Putamen (tissue), 1 donor: ENCODE data around the gene PACRG.

ENCODE experiments used
- DNase-seq: peaks from one replicate; pipeline ENCODE4 v3.0.0-alpha.2; 2016; ENCODE audit warnings: low spot score

PACRG gene

DNA sequence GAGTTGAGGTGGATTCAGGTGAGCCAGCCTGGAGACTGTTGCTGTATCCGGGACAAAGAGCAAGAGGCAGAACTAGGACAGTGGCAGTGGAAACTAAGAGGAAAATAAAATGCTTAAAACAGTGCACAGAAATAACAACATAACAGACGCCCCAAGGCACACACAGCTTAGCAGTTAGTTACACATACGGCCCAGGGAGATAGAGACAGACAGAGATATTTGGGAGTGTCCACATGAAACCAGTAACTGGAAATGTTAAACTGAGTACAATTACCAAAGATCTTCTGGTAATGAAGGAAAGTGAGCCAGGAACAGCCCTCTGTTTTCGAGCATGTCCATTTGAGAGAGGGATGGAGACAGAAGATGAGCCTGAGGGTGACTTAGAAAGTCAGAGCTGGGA lies 449.2 kb downstream of the PACRG start:
- no peak for DNase-seq

DNA sequence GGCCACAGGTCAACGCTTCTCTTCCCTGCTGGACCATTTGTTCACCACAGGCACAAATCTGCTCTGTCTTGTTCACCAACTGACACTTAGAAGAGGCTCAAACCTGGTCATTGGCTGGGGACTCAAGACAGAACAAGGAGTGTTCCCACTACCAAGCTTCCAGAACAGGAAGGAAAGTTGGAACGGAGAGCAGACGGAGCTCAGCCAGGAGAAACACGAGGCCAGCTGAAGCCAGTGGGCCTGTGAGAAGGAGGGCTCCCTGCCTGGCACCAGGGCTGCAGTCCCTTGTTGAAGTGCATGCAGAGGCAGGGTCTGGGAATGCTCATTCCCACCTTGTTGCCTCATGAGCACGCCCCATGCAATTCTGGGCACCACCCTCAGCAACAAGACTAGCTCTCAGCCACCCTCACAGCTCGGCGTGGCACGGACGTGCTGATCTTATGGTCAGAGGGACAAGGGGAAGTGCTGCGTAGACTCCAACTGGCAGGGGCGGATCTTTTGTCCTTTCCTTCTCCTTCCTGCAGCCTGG lies 450.2 kb downstream of the PACRG start:
- DNase-seq: no peak

DNA sequence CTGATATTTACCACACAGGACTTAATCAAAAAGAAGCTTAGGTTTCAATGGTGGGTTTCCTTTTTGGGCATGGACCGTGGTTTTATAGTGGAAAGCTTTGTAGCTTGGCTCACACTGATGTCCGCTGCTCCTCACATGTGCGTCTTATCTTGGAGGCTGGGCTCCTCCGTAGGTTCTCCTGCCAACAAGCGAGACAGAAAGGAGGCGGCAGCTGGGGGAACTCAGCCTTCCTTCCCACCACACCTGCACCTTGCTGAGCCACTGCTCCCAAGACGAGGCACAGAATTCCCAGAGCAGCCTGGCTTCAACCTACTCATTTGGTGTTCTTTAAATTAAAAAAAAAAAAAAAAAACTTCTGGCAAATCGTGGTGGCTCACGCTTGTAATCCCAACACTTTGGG lies 451.3 kb downstream of the PACRG start:
- no peak for DNase-seq

DNA sequence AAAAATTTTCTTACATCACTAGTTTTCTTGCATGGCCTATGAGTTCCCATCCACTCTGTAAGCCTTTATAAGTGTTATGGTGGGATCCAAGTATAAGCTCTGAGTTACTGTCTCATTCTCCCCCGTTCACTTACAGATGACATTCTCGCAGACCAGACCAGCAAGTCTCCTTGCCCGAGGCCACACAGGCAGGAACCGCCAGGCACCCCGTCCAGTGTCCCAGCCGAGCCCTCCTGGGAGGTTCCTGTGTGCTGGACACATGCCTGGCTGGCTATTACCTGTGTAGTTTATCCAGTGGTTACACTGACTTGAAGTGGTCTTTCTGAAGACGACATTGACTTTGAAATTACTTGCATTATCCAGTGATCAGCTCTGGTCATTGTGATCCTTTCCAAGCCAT lies 451.9 kb downstream of the PACRG start:
- DNase-seq: no peak

DNA sequence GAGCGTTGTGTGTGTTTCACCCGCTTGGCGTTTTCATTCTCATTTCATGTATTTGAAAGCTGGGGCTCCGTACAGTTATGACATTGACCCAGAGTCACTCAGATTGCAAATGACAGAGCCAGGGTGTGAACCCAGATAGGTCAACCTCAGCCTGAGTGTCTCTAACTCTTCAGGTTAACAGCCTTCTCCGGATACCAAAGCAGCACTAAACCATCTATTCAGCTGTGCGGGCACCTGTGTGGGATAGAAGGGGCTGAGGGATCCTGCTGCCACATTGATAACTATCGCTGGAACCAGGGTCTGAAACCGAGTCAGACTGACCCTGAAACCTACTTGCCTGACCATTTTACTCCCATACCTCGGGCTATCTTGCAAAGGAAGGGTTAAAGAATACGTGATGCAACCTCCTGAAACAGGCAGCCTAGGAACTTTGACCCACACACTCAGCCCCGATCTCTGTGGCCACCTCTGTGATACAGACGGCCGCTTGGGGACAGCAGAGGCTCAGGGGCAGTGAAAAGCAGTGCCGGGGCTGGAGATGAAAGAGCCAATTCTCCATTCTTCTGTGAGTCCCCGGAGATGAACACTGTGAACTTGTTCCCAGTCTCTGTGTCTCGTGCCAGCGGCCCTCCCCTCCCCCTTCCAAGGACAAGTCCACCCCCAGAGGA lies 453.2 kb downstream of the PACRG start:
- peak; percentile 96 for DNase-seq

DNA sequence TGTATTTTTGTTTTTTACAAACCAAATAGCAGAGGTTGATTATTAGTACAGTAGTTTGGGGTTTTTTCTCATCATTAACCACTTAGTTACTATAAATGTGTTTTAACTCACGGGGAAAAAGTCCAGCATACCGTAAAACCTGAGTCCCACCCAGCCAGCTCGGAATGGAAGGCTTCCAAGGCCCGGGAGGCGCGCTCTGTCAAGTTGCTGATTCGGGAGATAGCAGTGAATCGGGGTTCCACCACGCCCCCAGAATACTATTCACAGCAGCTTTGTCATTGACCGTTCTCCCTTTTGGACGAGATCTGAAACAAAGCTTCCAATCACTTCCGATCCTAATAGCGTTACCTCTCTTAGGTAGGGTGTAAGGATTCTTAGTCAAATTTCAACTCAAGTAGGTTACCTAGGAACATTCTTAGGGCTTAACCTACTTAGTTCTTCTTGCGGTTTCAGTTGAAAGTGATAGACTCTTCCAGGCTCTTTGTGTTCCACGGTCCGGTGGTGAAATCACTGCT lies 453.9 kb downstream of the PACRG start:
- no peak for DNase-seq

DNA sequence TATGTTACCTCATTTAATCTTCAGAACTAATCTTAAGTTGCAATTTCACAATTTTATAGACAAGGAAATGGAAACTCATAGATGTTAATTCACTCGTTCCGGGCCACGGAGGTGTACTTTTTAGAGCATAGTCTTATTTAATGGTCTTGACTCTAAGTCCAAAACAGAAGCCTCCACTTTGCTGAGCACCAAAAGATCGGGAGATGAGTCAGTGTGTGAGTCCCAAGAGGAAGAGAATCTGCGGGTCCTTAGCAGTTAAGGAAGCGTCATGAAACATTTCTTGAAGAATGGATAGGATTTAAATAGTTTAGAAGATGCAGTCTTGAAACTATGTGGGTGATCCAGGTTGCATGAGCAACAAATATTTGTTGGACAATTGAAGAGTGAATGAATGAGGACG lies 454.9 kb downstream of the PACRG start:
- no peak for DNase-seq

DNA sequence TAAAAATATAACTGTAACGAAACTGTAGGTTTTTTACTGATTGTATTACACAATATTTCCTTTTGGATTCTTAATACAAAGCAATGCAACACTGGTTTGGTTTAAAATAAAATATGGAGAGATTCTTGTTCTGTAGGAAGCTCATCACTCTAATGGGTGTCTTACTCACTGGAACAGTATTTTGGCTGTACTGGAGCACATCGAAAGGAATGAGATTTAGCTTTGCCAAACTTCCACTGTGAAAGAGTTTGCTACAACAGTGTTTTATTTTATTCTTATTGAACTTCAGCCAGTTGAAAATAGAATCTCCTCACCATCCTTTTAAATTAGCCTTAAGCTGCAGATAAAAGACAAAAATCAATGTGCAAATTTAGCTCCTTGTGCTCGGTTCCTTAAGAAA lies 456.0 kb downstream of the PACRG start:
- no peak for DNase-seq

DNA sequence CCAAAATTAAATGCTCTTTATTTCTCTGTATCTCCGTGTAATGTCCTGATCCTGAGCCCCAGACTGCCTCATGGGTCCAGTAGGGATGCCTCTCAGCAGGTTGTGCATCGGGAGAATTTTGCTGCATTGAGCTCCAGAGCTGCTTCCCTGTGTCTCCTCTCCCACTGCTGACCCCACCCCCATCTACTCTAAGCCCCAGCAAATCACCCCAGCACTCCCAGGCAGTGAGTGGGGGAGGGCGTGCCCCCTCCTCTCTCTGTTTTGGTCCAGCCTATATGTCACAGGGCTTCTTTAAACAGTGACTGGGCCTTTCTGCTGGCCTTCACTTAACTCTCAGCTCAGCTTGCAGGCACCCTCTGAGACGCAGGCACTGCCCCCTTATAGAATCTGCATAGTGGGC lies 458.0 kb downstream of the PACRG start:
- no peak for DNase-seq

DNA sequence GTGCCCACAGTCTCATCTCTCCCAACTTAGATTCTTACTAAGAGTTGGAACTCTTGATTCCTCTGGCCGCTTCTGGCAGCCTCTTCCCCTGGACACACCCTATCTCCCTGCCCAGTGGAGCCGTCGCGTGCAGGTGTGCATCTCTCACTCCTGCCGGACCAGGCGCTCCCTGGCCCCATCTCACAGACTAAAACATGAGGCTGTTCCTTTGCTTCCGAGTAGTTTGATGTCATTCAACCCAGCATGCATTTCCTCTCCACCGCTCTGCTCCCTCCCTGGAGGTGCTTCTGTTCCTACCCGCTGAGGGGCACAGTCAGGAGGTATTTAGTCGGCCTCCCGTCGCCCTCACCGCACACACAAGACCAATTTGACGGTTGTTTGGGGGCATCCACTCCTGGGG lies 458.8 kb downstream of the PACRG start:
- no peak for DNase-seq

DNA sequence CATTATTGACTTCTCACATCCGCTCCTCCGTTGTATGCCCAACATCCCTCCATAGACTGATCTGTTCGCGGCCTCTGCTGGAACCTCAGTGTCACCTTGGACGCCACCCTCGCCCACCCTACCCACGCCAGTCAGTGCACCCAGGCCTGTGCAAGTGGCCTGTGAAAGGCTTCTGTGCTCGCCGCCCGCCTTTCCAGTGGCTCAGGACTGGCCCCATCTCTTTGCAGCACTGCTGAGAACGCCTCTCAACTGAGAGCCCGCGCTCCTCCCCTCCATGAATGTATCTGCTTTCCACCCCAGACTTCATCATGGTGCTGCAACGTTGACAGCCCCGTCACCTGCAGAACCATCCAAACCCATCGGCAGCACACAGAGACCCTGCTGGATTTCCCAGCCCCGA lies 459.4 kb downstream of the PACRG start:
- no peak for DNase-seq

DNA sequence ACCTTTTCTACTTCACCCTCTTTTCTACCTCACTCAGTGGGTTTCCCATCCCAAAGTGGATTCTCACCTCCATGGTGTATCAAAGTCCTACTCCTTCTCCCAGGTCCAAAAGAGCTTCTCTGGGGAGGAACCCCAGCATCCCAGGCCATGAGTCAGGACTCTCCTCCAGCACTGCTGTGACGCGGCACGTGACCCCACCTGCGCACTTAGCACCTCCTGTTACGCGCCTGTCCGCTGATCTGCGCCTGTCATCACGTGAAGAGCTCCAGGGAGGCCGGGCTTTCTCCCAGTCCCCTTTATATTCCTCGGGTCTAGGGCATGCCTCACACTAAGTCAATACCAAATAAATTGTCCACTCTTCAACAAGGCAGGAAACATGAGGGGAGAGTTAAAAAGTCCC lies 459.8 kb downstream of the PACRG start:
- DNase-seq: no peak

DNA sequence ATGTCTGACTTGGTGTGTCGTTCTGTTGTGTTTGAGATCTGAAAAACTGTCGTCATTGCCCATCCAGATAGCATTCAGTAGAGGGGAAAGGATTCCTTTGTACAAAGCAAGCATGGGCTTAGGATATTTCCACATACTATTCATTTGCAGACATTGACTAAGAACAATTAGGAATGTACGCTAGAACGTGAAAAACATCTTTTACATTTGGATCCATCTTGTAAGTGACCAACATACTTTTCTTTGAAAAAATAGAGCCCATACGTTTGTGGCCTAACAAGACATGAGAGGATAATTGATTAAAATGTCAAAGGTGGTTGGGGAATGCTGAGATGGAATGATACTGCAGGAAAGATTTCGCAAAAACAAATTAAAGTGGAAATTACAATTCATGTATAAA lies 461.0 kb downstream of the PACRG start:
- DNase-seq: no peak

DNA sequence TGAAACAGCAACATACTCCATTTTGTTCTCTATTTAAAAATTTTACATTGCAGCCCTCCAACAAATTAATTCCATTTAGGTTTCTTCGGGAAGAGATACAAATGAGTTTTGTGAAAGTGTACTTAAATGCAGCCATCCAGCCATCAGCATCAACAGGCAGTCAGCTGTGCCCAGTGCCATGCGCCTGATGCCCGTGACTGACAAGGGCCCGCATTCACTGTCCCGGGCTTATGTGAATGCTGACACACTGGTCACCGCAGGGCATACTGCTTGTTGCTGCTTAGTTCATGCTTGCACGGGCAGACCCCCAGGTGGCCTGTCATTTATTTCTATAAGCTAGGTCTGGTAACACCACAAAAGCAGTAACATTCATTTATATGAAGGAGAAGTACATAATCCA lies 461.8 kb downstream of the PACRG start:
- peak; percentile 88 for DNase-seq

DNA sequence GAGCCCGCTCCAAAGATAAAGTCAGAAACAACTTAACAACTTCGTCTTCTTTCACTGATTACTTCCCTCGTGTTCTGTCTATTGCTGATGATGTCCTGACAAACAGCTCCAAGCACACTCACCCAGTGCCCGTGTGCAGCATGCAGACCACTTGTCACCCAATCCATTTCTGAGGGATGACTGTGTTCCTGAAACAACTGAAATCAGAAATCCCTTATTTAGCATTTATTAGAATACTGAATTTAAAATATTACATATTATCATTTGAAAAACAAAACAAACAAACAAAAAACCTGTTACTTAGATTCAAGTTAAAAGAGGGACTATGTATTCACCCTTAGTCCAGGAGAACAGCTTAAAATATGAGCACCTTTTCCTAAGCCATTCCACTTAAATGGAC lies 463.0 kb downstream of the PACRG start:
- no peak for DNase-seq

DNA sequence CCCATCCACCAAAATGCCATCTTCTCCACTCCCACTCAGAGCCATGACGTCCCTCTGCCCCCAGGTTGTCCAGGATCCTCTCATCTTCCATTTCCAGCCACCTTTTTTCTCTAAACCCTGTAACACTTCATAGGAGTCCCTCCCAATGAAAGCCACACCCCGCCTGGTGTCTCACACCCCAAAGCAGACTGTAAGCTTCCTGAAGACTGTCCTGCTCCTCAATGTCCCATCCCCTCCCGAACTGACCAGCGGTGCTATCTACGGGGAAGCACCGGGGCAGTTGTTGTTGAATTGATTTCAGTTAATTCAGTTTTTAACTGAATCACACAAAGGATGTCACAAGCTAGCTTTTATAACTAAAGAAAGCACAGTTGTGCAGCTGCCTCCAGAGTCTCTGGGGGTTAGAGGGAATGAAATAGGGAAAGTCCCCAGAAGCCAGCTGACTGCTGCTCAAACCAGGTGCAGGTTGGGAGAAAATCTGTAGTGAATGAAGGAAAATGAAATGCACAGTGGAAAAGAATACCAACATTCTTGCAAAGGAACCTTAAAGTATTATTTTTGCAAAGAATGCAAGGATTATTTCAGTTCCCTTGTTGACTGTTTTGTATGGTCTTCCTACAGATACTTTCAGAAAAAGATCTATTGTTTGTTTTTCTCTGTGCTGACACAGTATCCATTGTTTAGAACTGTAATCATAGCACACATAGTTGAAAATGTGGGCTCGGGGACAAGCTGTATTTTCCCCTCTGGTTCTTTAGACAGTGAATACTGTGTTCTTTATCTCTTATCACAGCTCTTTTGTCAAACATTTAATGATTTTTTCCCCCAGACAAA lies 464.1 kb downstream of the PACRG start:
- DNase-seq: peak; percentile 90

DNA sequence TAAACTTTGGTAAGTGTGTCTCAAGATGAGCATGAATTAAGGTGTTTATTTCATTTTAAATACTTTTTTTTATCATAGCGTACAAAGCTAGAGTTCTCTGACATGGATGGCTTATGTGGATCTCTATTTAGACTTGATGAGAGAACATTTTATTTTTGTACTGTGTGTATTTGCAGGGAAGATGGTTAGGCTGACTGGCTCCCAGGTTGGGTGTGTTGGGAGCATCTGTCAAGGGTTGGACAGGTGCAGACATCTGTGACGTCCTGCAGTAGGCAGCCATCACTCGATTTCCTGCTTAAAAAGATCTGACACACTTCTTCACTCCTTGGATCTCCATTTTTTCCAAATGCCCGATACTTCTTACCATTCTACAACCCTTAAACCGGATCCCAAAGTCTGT lies 464.8 kb downstream of the PACRG start:
- DNase-seq: no peak

DNA sequence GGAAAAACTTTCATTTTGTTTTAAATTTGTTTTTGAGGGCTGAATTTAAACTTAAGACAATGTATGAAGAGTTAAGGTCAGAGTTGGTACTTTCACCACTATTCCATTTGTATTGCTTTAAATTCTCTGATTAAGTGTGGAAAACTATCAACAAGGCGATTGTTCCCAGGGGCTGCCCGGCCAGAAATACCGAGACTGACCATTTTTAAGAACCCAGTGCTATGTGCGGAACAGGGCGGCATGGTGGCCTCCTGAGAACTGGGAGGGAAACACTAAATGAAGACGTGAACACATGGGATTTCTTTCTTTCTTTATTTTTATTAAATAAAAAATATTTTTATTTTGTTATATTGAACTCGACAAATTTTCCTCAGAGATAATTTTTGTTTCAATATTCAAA lies 465.6 kb downstream of the PACRG start:
- DNase-seq: no peak

DNA sequence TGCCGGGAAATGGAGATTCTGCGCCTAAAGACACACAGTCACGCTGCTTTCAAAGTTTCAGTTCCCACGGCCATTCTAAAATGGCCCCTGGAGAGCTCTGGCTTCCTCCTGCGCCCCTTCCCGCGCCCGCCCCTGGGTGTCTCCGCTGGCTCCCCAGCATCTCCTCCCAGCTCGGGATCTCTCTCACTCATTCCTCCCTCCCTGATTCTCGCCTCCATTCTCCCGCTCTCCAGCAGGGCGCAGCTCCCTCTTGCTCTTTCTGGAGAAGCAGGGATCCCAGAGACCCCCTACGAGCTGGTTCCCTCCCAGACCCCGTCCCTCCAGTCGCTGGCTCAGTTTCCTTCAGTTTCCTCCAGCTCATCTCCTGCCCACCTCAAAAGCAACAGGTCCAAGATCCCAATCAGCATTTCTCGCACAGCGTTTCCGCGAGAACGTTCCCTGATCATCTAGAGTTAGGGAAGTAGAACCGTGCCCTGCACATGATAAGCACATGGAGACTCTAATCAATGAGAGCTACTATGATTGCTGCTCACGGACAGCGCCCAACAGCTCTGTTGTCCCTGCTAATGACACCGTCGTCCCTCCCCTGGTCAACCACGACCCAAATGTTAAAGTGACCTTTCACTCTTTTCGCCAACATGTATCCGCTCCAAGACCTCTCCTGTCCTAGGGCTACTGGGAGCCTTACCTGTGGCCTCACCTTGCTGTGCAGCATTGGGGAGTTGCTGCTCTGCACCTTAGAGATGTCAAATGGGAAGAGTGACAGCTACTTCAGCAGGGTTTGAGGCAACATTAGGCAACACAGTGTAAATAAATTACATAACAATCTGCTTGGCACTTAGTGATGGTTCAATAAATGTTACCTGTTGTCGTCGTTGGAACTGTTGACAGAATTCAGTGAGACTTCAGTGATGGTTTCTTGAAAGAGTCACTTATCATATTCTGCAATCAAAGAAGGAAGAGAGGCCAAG lies 468.2 kb downstream of the PACRG start:
- DNase-seq: no peak

DNA sequence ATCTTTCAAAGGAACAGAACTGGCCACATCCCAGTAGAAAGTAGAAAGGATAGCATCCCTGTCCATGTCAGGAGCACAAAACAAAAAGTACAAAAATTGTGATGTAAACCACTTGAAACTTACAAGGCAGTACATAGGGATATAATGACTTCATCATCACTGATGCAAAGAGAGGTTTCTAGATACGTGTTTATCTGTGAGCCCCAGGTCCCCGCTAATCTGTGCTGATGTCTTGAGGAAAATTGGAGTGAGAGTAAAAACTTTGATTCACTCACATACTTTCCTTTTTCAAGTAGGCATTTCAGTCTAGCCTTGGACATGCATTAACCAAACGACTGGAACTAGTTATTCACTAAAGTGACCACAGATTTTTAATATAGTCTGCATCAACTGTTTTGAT lies 470.1 kb downstream of the PACRG start:
- DNase-seq: no peak

DNA sequence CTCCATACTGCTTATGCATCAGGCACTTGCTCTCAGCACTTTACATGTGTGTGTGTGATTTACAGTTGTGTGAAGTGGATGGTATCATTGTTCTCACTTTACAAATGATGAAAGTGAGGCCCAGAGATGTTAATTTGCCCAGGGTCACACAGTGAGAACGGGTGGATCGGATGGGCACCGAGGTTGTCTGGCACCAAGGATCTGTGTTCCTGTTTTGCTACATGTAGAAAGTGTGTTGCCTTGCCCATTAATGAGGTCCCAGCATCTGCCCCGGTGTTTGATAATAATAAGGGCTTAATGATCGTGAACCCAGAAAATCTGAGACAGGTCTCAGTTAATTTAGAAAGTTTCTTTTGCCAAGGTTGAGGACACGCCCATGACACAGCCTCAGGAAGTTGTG lies 470.6 kb downstream of the PACRG start:
- no peak for DNase-seq

DNA sequence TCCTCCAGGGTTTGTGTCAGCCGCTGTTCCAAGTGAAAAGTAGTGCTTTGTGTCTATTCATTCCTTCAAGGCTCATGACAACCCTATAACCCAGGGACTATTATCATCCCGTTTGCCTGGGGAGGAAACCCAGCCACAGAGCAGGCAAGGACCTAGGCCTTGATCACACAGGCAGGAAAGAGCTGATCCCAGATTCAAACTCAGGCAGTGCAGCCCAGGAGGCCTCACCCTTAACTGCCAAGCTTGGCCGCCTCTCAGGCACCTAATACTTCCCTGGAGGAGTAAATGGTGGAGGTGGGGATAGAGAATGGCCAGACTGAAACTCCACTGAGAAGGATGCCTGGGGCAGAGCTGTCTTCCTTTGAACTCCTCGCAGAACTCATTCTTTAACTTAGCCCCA lies 471.6 kb downstream of the PACRG start:
- DNase-seq: no peak
